ENCODE results near the gene MARCHF4.

MARCHF4 gene, protein sequence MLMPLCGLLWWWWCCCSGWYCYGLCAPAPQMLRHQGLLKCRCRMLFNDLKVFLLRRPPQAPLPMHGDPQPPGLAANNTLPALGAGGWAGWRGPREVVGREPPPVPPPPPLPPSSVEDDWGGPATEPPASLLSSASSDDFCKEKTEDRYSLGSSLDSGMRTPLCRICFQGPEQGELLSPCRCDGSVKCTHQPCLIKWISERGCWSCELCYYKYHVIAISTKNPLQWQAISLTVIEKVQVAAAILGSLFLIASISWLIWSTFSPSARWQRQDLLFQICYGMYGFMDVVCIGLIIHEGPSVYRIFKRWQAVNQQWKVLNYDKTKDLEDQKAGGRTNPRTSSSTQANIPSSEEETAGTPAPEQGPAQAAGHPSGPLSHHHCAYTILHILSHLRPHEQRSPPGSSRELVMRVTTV

DNA sequence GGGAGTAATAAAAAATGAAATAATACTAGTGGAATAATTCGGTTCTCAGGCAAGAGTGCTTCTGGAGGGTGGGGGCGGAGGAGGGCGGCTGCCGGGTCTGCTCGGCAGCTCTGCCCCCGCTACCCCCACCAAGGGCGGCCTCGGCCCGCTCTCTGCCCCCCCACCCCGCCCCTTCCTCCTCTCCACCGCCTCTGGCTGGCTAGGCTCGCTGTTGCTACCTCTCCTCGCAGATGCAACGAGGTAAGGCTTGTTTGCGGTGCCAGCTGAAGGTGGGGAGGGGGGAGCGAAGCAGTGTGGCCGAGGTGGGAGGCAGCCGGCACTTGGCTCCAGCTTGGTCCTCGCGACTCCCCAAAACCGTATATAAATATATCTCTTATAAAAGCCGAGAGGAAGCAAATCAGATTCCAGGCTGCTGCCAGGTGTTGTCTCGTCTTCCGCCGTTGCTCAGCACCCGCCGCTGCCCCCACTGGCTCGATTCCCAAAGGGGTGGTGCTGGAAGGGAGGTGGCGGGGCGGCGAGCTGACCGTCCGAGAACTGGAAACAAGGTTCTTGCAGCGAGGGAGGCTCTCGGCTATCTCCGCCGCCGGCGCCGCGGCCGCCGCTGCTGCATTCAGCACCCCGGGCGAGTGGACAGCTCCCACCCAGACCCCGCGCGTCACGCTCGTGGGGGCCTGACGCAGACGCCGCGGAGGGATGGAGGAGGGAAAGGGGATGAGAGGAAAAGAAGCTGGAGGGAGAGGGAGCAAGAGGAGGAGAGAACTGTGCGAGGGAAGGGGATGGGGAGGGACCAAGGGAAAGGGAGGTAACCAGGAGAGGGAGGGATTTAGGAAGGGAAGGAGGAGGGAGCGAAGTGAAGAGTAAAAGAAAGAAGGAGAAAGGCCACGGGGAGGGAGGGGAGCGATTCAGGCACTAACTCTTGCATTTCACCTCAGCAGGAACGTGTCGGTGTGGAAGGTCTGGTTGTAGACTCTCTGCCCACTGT, at the start of gene MARCHF4:
Gene MARCHF4, minus strand, starts transcription at position 763 of the 982 bp plus-strand sequence. CDS start 2,223 bp downstream, outside the sequence.
- in situ Hi-C loops (cut with MboI; ENCODE audit: low sequenced_read_pairs), result no loop called here

DNA sequence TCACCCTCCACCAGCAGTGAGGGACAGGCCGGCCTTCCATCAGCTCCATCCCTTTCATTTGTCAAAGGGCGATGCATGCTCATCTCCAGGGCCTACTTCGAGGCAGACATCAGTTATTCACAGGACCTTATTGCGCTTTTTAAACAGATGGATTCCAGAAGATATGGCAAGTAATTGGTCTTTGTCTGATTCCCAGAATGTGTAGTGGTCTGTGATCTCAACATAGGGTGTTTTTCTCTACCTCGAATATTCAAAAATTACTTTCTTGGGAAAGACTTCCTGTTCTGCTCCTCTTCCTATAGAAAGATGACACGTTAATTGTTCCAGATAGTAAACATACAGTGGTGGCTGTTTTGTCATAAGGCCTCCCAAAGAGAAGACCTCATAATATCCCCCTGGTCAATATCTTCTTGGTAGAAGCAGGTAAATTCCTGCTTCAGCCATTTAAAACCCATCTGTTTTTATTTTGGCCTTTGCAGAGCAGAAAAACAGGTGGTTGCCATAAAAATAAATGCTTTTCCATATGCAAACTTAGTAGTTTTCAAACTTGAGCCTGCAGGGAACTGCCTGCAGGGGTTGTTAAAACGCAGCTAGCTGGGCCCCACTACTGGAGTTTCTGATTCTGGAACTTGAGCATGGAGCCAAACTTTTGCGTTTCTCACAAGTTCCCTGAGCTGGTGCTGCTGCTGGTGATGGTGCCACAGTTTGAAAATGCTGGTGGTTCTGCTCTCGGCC, 48.3 kb upstream of the MARCHF4 start:
- in situ Hi-C loops (cut with MboI; ENCODE audit: low sequenced_read_pairs), result no loop called here

DNA sequence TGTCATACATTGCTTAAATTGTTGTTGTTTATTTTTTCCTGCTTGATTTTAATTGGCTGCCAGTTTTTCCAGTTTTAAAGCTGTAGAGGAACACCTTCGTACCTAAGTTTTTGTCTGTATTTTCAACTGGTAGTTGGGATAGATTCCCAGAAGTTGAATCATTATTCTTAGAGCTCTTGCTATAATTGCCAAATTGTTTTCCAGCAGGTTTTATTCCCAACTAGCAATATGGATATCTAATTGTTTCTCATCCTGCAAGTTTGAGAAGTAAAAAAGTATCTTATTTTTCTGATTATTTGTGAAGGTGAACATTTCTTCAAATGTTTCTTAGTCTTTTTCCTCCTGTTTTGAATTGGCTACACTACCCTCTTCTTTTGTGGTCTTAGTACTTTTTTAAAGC, 46.7 kb upstream of the MARCHF4 start:
- in situ Hi-C loops (cut with MboI; ENCODE audit: low sequenced_read_pairs), result no loop called here

DNA sequence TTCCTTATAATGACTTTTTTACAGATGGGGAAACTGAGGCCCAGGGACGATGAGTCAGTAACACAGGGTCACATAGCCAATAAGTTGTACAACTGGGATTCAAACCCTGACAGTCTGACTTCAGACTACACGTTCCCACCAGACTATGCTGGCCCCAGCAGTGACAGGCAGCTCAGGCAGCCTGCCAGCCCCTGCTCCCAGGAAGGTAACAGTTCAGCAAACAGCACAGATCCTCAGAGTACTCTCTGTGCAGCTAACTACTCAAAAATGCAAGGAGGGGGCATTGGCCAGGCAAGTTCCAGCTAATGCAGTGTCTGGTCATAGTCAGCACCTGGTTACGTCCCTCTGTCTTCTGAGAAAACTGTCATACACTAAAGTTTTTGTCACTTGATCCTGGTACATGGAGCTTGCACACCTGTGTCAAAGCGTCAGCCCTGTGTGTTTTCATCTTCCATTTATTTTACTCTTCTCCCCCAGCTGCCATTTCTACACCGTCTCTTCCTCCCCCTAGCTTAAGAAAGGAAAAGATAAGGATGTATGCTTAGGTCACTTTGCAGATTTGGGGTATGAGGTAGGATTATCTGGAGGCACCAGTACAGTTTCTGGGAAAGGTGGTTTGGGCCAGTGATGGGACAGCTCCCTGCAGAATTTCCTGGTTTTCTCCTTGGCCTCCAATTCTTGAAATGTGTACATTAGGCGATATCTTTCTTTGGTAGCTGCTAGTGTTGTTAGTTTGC, 44.5 kb upstream of the MARCHF4 start:
- in situ Hi-C loops (cut with MboI; ENCODE audit: low sequenced_read_pairs), result no loop called here

DNA sequence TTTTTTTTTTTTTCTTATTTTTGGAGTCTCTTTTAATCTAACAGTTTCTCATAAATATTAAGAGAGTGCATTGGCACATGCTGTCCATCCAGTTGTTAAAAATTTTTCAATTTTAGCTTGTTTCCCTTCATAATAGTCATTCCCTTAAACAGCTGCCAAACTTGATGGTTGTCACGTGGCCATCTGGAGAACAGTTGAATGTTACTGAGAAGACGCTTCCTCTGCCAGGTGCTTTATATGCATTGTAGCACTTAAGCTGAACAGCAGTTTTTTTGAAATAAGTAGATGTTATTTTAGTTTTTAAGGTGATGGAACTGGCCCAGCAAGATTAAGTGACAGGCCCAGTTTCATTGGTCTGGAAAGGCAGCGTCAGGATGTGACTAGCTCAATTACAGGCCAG, 43.3 kb upstream of the MARCHF4 start:
- in situ Hi-C loops (cut with MboI; ENCODE audit: low sequenced_read_pairs), result no loop called here

DNA sequence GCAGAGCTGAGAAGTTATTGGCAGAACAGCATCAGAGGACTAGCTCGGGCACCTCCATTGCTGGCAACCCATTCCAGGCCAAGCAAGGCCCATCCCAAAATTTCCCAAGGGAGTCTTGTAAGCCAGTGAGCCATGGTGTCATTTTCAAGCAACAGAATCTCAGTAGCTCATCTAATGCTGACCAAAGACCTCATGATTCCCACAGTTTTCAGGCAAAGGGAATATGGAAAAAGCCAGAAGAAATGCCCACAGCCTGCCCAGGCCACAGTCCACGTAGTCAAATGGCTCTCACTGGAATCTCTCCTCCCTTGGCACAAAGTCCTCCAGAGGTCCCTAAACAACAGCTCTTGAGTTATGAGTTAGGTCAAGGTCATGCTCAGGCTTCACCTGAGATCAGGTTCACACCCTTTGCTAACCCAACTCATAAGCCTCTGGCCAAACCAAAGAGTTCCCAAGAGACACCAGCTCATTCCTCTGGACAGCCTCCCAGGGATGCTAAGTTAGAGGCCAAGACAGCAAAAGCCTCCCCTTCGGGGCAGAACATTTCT, 42.6 kb upstream of the MARCHF4 start:
- in situ Hi-C loops (cut with MboI; ENCODE audit: low sequenced_read_pairs), result no loop called here

DNA sequence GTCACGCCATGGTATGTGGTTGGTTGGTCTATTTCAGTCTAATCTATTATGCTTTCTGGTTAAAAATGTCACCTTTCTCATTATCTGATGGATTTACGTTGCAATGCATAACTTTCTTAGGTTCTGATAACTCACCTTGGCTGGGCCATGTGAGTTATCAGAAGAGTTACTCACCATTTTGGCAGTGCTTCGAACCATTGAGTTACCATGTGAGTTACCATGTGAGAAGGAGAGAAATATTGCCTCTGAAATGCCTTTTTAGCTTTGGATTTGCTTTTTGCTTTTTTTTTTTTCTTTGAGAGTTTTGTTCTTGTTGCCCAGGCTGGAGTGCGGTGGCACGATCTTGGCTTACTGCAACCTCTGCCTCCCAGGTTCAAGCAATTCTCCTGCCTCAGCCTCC, 41.6 kb upstream of the MARCHF4 start:
- in situ Hi-C loops (cut with MboI; ENCODE audit: low sequenced_read_pairs), result no loop called here

DNA sequence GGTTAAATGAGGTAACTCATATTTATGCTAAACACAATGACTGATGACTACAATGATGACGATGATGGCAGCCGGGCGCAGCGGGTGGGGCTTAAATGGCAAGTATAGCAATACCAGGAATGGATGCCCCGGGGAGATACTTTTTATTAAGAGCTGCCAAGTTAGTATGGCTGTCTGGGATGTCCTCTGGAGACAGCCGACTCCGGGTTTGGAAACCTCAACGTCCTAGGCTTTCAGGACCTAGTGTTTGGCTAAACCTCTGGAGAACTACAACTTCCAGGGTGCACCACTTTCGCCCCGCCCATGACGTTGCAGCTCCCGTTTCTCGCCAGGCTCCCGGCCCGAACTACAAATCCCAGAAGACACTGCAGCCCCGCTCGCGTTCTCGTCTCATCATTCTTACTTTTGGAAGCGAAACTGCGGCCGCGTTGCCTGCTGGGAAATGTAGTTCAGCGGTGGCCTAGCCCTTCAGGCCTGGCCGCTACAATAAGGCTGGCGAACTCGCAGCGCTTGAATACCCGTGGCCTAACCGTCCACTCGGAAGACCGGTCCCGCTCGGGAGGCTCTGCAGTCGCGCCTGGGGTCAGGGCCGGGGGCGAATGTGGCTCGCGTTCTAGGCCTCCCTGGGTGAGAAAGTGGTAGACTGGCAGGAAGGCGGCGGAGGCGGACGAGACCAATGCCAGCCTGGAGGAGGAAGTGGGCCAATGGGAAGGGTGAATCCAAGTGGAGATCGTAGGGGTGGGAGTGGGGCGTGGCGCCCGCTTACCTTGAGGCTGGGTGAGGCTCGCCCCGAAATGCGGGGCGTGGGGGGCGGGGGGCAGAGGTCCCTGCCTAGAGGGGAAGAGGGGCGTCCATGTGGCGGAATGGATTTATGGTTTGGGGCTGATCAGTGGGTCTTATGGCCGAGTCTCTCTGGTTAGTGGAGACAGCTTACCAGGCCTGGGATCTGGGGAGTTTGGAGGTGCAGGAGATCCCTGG, 40.0 kb upstream of the MARCHF4 start, which contains the start of gene SMARCAL1:
Gene SMARCAL1, plus strand, starts transcription at position 463 of the 978 bp plus-strand sequence. CDS start 2,221 bp downstream, outside the sequence.
- in situ Hi-C loops (cut with MboI; ENCODE audit: low sequenced_read_pairs), result no loop called here

DNA sequence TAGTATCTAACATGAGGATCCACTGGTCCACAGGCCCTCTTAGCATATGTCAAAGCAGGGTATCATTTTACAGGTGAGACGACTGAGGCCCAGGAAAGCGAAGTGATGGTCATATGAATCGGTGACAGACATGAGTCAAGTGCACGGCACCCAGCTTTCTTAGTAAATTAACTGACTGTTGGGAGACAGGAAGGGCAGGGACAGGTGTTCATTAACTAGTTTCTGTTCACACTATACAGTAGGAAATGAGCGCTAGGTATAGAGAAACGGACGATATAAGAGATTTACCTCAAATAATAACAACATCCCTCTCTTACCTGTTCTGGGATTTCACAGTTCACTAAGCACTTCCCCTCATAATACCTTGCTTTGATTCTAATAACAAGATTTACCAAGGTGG, 38.3 kb upstream of the MARCHF4 start:
- in situ Hi-C loops (cut with MboI; ENCODE audit: low sequenced_read_pairs), result no loop called here

DNA sequence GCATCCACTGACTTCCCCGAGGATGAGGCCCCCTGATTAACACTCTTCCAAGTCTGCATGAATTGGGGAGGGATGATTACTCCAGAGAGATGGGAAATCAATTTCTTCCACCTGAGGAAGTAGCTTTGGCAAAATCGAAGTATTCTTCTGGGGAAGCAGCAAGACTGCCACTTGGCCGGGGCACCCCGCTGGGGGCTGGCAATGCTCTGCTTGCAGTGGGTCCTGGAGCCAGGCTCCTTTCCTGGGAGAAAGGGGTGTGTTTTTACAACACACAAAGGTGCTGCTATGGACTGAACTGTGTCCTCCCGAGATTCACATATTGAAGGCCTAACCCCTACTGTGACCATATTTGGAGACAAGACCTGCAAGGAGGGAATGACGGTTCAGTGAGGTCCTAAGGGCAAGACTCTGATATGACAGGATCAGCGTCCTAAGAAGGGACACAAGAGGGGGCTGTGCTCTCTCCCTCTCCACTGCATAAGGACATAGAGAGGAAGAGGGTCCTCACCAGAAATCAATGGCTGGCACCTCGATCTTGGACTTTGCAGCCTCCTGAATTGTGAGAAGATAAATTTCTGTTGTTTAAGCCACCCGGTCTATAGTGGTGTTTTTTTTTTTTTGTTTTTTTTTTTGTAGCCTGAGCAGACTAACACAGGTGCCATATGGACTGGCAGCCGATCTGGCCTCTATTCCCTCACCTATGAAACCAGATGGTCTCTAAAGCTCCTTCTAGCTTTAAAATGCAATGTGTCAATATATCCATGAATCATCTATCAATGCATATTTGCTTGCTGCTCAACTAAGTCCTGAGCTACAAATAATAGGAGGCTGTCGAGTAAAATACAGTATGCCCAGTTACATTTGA, 36.4 kb upstream of the MARCHF4 start:
- in situ Hi-C loops (cut with MboI; ENCODE audit: low sequenced_read_pairs), result no loop called here

DNA sequence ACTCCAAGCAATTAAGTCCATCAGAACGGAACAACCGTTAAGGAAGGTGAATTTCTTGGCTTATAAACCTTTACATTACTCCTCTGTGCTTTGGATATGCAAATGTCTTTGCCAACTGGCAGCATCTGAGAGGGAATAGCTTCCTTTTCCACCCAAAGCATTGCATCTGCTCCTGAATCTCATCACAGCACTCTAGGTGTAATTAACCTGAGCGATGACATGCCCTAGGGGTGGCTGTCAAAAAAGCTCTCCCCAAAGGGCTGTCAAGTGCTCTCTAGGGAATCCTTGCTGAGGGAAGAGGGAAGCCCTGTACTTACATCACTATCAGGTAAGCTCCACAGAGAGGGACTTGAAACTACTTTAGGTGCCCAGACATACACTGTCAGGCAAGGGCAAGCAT, 34.5 kb upstream of the MARCHF4 start:
- in situ Hi-C loops (cut with MboI; ENCODE audit: low sequenced_read_pairs), result no loop called here

DNA sequence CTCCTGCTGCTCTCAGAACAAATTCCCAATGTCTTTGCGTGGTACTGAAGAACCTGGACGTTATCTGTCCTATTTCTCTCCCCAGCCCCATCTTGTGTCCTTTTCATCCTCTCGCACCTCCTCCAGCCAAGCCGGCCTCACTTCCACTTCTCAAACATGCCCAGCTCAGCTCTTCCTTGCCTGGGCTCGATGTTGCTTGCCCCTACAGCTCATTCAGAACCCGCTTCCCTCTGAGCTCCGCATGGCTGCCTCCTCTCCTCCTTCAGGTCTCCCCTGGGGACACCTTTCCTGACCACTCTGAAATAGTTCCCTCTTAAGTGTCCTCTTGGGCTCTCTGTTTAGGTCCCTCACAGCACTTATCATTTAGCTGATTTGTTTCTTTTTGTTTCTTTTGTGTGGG, 33.3 kb upstream of the MARCHF4 start:
- in situ Hi-C loops (cut with MboI; ENCODE audit: low sequenced_read_pairs), result no loop called here

DNA sequence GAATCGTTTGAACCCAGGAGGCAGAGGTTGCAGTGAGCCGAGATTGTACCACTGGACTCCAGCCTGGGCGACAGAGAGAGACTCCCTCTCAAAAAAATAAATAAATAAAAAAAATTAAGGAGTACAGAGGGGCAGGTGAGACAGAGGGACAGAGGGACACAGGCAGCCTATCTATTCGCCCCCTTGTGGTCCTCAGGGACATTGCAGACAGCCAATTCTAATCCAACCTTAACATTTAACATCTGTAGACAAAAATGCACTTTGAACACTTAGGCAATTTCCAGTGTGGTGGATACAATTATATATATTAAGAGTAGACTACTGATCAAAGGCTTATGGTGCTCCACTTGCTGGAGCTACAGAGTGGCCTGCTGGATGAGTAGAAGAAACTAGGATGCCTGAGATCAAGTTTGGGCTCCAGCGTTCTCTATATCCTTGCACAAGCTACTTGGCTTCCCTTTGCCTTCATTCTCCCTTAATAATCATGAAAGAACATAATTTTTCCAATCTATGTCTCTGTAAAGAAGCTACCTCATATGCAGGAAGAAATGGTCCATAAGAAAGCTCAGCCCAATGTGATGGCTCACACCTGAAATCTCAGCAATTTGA, 31.8 kb upstream of the MARCHF4 start:
- in situ Hi-C loops (cut with MboI; ENCODE audit: low sequenced_read_pairs), result no loop called here

DNA sequence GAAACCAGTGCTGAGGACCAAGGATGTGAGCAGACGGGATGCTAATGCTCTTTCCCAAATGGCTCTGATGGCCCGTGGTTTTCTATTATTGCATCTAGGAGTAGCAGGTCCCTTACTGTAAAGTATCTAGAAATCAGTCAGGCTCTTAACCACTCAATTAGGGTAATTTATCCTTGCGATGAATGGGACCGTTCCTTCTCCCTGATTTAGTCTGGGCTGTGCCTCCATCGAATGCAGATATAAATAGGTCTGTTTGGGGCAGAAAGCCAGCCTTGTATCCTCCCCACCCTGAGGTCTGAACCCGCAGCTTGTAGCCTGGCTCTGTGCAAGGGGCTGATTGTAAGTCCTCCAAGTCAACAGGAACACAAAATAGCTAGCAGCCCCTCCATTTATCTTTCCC, 30.5 kb upstream of the MARCHF4 start:
- in situ Hi-C loops (cut with MboI; ENCODE audit: low sequenced_read_pairs), result no loop called here

DNA sequence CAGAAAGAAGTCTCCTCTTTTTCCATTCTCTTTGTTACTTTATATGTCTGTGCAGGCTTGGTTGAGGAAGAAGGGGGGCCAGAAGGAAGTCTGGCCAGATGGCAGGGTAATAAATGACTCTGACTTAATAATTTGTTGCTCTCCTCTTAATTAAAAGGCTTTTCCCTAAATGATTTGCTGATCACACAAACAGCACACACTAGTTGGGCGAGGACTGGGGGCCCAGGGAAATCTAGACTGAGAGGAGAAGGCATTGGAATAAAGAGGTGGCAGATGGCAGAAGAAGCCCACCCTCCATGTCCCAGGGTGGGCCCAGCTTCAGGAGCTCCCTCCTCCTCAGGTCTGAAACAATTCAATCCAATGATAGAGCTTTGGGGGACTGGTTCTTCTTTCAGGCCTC, 27.3 kb upstream of the MARCHF4 start:
- in situ Hi-C loops (cut with MboI; ENCODE audit: low sequenced_read_pairs), result no loop called here

DNA sequence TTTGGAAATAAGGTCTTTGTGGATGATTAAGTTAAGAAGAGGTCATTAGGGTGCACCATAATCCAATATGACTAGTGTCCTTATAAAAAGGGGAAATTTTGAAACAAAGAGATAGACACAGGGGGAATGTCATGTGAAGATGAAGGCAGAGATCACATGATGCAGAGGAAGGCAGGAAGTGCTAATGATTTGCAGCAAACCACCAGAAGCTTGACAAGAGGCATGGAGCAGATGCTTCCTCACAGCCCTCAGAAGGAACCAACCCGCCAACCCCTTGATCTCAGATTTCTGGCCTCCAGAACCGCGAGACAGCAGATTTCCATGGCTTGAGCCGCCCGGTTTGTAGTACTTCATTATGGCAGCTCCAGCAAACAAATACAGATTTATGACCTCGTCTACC, 22.6 kb upstream of the MARCHF4 start:
- in situ Hi-C loops (cut with MboI; ENCODE audit: low sequenced_read_pairs), result no loop called here
